ENCODE results near the gene APBB3. TPM values are rescaled to one million over a fixed set of nuclear protein-coding genes. Genes with fewer than 3 reads are reported as not detected.

The APBB3 gene, protein sequence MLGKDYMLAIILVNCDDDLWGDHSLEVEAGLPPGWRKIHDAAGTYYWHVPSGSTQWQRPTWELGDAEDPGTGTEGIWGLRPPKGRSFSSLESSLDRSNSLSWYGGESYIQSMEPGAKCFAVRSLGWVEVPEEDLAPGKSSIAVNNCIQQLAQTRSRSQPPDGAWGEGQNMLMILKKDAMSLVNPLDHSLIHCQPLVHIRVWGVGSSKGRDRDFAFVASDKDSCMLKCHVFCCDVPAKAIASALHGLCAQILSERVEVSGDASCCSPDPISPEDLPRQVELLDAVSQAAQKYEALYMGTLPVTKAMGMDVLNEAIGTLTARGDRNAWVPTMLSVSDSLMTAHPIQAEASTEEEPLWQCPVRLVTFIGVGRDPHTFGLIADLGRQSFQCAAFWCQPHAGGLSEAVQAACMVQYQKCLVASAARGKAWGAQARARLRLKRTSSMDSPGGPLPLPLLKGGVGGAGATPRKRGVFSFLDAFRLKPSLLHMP
- total RNA-seq: 59.9 to 68.5 TPM (median 63.6 TPM) in 3 replicates

DNA sequence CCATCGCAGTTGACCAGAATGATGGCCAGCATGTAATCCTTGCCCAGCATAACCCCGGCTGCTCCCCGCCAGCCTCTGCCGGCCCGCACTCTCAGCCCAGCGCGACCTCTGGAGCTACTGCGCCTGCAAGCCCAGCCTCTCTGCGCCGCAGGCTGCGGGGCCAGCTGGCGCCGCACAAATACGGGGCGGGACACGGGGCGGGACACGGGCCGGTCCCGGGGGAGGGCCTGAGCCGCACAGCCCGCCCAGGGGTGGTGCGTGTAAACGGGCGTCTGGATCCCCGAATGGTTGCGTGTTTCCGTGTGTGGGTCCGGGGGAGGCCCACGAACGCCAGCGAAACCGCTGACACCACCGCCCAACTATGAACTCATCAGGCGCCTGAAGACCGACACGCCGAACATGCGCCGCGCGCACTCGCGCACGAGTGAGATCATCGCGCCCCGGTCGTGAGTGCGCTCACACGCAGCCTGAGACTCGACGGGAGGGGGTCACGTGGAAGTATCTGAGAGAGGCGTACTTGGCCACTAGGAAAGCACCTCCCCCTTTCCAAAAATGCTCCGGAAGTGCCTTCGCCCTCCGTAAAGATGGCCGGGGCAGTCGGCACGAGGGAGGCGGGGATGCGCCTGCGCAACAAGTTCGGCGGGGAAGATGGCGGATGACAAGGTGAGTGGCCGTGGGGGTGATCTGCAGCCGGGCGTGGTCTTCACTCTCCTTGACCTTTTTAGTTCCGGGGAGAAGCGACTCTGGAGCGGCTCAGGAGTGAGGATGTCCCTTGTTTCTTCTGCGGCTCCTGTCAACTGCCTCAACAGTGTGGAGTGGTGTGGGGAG is at the start of gene APBB3, which contains the start of gene SLC35A4:
APBB3 (minus strand) TSS at position 403 of the 828 bp plus-strand sequence; CDS start at position 50, 353 bp downstream.
SLC35A4 (plus strand) TSS at position 633 of the 828 bp plus-strand sequence. CDS start 2,342 bp downstream, outside the sequence.
- Mint-ChIP-seq H3K36me3 (peaks cover 16% of the 10 kb centered on the region), H3K27ac (peak within 1 kb of the TSS; percentile 97), H3K4me3 (peak within 1 kb of the TSS; percentile 90), H3K9me3 (no peaks in the 10 kb centered on the region), H3K4me1 (peaks cover 23% of the 10 kb centered on the region), H3K27me3 (ENCODE audit: low read depth) (no peaks in the 10 kb centered on the region)
- DNase-seq (ENCODE audit: low spot score in 2 of 2, unreplicated experiment in 2 of 2): peak; percentile 80 to 91
- TF ChIP-seq, protein P1, sequence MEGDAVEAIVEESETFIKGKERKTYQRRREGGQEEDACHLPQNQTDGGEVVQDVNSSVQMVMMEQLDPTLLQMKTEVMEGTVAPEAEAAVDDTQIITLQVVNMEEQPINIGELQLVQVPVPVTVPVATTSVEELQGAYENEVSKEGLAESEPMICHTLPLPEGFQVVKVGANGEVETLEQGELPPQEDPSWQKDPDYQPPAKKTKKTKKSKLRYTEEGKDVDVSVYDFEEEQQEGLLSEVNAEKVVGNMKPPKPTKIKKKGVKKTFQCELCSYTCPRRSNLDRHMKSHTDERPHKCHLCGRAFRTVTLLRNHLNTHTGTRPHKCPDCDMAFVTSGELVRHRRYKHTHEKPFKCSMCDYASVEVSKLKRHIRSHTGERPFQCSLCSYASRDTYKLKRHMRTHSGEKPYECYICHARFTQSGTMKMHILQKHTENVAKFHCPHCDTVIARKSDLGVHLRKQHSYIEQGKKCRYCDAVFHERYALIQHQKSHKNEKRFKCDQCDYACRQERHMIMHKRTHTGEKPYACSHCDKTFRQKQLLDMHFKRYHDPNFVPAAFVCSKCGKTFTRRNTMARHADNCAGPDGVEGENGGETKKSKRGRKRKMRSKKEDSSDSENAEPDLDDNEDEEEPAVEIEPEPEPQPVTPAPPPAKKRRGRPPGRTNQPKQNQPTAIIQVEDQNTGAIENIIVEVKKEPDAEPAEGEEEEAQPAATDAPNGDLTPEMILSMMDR (IDR thresholded peaks at IDR 0.05; ENCODE audit: unreplicated experiment): no peak

DNA sequence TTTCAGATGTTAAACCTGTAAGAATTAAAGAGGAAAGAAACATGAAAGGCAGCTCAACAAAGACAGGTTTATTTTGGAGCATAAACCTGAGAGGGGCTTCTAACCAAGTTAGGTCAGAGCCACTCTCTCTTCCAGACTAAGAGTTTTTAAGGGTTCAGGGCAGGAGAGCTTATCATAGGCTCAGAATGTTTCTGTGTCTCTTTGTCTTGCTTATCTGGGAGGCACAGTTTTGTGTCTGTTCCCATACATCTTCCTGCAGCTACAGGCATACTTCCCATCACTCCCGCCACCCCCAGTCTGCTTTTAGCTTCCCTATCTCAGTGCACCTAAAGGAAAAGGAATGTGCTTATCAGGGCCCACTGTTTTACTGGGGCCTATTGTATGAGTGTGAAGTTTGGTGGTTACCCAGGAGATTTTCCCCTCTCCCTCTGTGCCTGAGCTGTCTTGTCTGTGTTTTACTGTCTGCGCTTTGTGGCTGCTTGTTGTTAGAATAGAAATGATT is 46.7 kb upstream of the APBB3 start:
- TF ChIP-seq, protein P1 (IDR thresholded peaks at IDR 0.05; ENCODE audit: unreplicated experiment): no peak
- no peak overlapping the region for H3K4me3 Mint-ChIP-seq
- H3K36me3 Mint-ChIP-seq: no peaks in the 10 kb centered on the region
- DNase-seq (ENCODE audit: low spot score in 2 of 2, unreplicated experiment in 2 of 2): no peak
- peaks cover 1% of the 10 kb centered on the region for H3K27me3 Mint-ChIP-seq (ENCODE audit: low read depth)
- no peak overlapping the region for H3K27ac Mint-ChIP-seq
- no peaks in the 10 kb centered on the region for H3K4me1 Mint-ChIP-seq
- H3K9me3 Mint-ChIP-seq: peaks cover 15% of the 10 kb centered on the region

DNA sequence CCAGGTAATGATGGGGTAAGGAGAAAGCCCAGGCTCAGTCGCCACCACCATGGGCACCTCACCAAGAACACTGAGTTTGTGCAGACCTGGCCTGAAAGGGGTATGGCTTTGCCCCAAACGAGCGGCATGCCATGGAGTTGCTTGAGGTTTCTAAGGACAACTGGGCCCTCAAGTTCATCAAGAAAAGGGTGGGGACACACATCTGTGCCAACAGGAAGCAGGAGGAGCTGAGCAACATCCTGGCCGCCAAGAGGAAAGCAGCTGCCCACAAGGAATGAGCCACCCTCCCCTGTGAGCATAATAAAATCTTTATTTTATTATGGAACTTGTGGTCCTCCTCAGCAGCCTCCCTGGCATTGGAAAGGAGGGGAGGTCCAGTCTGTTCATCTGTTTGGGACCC is 44.7 kb upstream of the APBB3 start:
- no peak for DNase-seq (ENCODE audit: low spot score in 2 of 2, unreplicated experiment in 2 of 2)
- Mint-ChIP-seq H3K4me1 (no peaks in the 10 kb centered on the region), H3K4me3 (no peak overlapping the region), H3K27ac (no peak overlapping the region), H3K27me3 (ENCODE audit: low read depth) (peaks cover 3% of the 10 kb centered on the region), H3K36me3 (no peaks in the 10 kb centered on the region), H3K9me3 (peaks cover 11% of the 10 kb centered on the region)
- TF ChIP-seq, protein P1 (IDR thresholded peaks at IDR 0.05; ENCODE audit: unreplicated experiment): no peak

DNA sequence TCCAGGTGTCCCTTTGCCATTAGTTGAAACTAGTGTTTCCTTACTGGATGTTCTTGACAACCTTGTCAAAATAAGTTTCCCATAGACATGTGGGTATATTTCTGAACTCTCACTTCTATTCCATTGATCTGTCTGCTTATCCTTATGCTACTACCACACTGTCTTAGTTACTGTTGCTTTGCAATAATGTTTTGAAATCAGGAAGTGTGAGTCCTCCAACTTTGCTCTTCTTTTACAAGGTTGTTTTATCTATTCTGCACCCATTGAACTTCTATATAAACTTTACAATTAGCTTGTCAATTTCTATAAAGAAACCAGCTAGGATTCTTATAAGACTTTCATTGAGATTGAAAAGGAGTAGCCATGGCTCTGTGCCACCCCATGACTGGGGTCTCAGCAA is 44.3 kb upstream of the APBB3 start:
- H3K9me3 Mint-ChIP-seq: peaks cover 11% of the 10 kb centered on the region
- H3K27ac Mint-ChIP-seq: no peak overlapping the region
- TF ChIP-seq, protein P1 (IDR thresholded peaks at IDR 0.05; ENCODE audit: unreplicated experiment): no peak
- no peaks in the 10 kb centered on the region for H3K4me1 Mint-ChIP-seq
- peaks cover 3% of the 10 kb centered on the region for H3K27me3 Mint-ChIP-seq (ENCODE audit: low read depth)
- no peak for DNase-seq (ENCODE audit: low spot score in 2 of 2, unreplicated experiment in 2 of 2)
- no peaks in the 10 kb centered on the region for H3K36me3 Mint-ChIP-seq
- no peak overlapping the region for H3K4me3 Mint-ChIP-seq

DNA sequence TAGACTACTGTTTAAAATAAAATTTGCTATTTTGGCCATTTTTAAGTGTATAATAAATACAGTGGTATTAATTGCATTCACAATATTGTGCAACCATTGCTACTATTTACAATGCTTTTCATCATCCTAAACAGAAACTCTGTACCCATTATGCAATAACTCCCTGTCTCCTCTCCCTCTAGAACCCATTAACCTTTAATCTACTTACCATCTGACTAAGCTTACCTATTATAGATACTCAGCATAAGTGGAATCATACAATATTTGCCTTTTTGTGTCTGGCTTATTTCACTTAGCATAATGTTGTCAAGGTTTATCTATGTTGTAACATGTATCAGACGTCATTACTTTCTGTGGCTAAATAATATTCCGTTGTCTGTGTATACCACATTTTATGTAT is 42.6 kb upstream of the APBB3 start:
- Mint-ChIP-seq H3K27ac (no peak overlapping the region), H3K27me3 (ENCODE audit: low read depth) (peaks cover 3% of the 10 kb centered on the region), H3K36me3 (no peaks in the 10 kb centered on the region), H3K4me3 (no peak overlapping the region), H3K9me3 (peaks cover 7% of the 10 kb centered on the region), H3K4me1 (no peaks in the 10 kb centered on the region)
- no peak for DNase-seq (ENCODE audit: low spot score in 2 of 2, unreplicated experiment in 2 of 2)
- TF ChIP-seq, protein P1 (IDR thresholded peaks at IDR 0.05; ENCODE audit: unreplicated experiment): no peak
